Fibroblast of gingiva (primary cell): ENCODE measurements around the gene DHX57.

Source experiments
- DNase-seq: peaks from one replicate; pipeline ENCODE4 v3.0.0-alpha.2; 2011; ENCODE audit warnings: low read depth

Gene DHX57

GRCh38 chr2:38875576-38876367 lies at the start of gene DHX57, which contains the start of gene MORN2:
Gene DHX57, minus strand, starts transcription at chr2:38875934. Its CDS starts 7,529 bp downstream, at chr2:38868405.
Gene MORN2, plus strand, starts transcription at chr2:38875976.
- peak; percentile 80 for DNase-seq

GRCh38 chr2:38922902-38923301 lies 47.2 kb upstream of the DHX57 start:
- no peak for DNase-seq

- DNase-seq: no peak
Observed at GRCh38 chr2:38922389-38922788, 46.7 kb upstream of the DHX57 start.

GRCh38 chr2:38912619-38913018 lies 36.9 kb upstream of the DHX57 start:
- DNase-seq: no peak

GRCh38 chr2:38911191-38911590 lies 35.5 kb upstream of the DHX57 start:
- DNase-seq: no peak

- DNase-seq: no peak
Observed at GRCh38 chr2:38909872-38910271, 34.1 kb upstream of the DHX57 start.

GRCh38 chr2:38907743-38908562 lies 32.2 kb upstream of the DHX57 start:
- no peak for DNase-seq

GRCh38 chr2:38907242-38907641 lies 31.5 kb upstream of the DHX57 start:
- no peak for DNase-seq

GRCh38 chr2:38905251-38905650 lies 29.5 kb upstream of the DHX57 start:
- no peak for DNase-seq

- DNase-seq: no peak
Observed at GRCh38 chr2:38900726-38901125, 25.0 kb upstream of the DHX57 start.

GRCh38 chr2:38898256-38898655 lies 22.5 kb upstream of the DHX57 start:
- no peak for DNase-seq

- DNase-seq: no peak
Observed at GRCh38 chr2:38892819-38893218, 17.1 kb upstream of the DHX57 start.

GRCh38 chr2:38889575-38889974 lies 13.8 kb upstream of the DHX57 start, which contains the start of gene ARHGEF33:
Gene ARHGEF33, plus strand, starts transcription at chr2:38889875. Its CDS starts 29,573 bp downstream, at chr2:38919448.
- DNase-seq: no peak

GRCh38 chr2:38889045-38889444 lies 13.3 kb upstream of the DHX57 start:
- no peak for DNase-seq

- no peak for DNase-seq
Observed at GRCh38 chr2:38887902-38888554, 12.3 kb upstream of the DHX57 start.

GRCh38 chr2:38887347-38887746 lies 11.6 kb upstream of the DHX57 start:
- no peak for DNase-seq

GRCh38 chr2:38886063-38886462 lies 10.3 kb upstream of the DHX57 start:
- DNase-seq: no peak

- DNase-seq: no peak
Observed at GRCh38 chr2:38876407-38876806, 673 bp upstream of the DHX57 start.

GRCh38 chr2:38875227-38875575 lies 533 bp downstream of the DHX57 start:
- no peak for DNase-seq

GRCh38 chr2:38873763-38874162 lies 2.0 kb downstream of the DHX57 start:
- no peak for DNase-seq

- no peak for DNase-seq
Observed at GRCh38 chr2:38871432-38871831, 4.3 kb downstream of the DHX57 start.

- DNase-seq: no peak
Observed at GRCh38 chr2:38866773-38867443, 8.8 kb downstream of the DHX57 start.
